Measurements from ENCODE around the gene OSBPL3.

DNA sequence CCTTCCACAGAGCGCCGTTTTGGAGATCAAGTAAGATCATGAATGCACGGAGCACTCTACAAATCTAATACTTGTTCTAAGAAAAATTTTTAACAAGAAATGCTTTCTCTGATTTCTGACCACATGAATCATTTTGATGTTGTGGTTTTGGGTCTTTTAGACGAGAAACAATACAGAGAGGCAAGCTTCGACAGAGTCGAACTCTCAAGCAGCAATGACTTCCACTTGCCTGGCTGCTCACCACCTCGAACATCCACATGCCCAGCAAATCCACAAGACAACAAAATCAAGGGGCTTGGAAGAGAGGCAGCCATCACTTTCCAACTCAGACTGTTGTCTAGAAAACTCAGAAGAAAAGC, 153.3 kb downstream of the OSBPL3 start:
- TF ChIP-seq, protein P1, sequence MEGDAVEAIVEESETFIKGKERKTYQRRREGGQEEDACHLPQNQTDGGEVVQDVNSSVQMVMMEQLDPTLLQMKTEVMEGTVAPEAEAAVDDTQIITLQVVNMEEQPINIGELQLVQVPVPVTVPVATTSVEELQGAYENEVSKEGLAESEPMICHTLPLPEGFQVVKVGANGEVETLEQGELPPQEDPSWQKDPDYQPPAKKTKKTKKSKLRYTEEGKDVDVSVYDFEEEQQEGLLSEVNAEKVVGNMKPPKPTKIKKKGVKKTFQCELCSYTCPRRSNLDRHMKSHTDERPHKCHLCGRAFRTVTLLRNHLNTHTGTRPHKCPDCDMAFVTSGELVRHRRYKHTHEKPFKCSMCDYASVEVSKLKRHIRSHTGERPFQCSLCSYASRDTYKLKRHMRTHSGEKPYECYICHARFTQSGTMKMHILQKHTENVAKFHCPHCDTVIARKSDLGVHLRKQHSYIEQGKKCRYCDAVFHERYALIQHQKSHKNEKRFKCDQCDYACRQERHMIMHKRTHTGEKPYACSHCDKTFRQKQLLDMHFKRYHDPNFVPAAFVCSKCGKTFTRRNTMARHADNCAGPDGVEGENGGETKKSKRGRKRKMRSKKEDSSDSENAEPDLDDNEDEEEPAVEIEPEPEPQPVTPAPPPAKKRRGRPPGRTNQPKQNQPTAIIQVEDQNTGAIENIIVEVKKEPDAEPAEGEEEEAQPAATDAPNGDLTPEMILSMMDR (IDR thresholded peaks at IDR 0.05): no peak
- TF ChIP-seq POLR2A (IDR thresholded peaks at IDR 0.05) (no peak), POLR2AphosphoS5 (IDR thresholded peaks at IDR 0.05; ENCODE audit: insufficient read depth in 1 of 2, low read depth in 1 of 2) (no peak)
